ENCODE data around the gene HPSE2. TPM values are rescaled to one million over a fixed set of nuclear protein-coding genes. Genes with fewer than 3 reads are reported as not detected.

HPSE2 gene
- total RNA-seq, 2 experiments from 2014 or later: not detected

DNA sequence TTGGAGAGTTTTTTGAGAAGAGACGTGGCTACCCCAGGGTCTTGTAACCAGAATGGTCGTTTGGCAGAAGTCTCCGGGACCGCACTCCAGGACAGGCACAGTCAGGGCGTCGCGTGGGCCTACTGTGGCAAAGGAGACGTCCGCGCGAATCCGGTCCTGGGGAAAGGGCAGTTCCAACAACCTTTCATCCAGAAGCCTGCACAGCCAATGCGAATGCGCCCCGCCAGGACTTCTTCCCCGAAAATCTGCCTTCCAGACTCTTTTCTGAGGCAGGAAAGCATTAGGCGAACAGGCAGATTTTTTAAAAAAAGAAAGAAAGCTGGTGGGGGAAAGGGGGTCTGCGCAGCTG is 2.0 kb downstream of the HPSE2 start:
- H3K27me3 Mint-ChIP-seq (ENCODE audit: low read depth): peaks cover 82% of the 10 kb centered on the region
- no peak overlapping the region for H3K27ac Mint-ChIP-seq
- H3K4me1 Mint-ChIP-seq (ENCODE audit: low read depth): peaks cover 26% of the 10 kb centered on the region
- H3K9me3 Mint-ChIP-seq (ENCODE audit: insufficient read depth): no peaks in the 10 kb centered on the region
- ChIA-PET POLR2A (no interaction called here), CTCF (interaction anchor here (1.7 kb wide), 1 partner anchor 13 kb away, joined by 7 read pairs; no protein-coding TSS in a partner anchor)
- H3K36me3 Mint-ChIP-seq (ENCODE audit: low read depth): no peaks in the 10 kb centered on the region
- no peak for ATAC-seq
- DNase-seq: no peak
- peak overlapping the region; percentile 60 for H3K4me3 Mint-ChIP-seq

GRCh38 chr10:99233000-99233688 is 2.5 kb downstream of the HPSE2 start:
- Mint-ChIP-seq H3K9me3 (ENCODE audit: insufficient read depth) (no peaks in the 10 kb centered on the region), H3K27ac (no peak overlapping the region), H3K27me3 (ENCODE audit: low read depth) (peaks cover 83% of the 10 kb centered on the region), H3K36me3 (ENCODE audit: low read depth) (no peaks in the 10 kb centered on the region), H3K4me1 (ENCODE audit: low read depth) (peaks cover 26% of the 10 kb centered on the region), H3K4me3 (peak overlapping the region; percentile 34)
- ATAC-seq: no peak
- no peak for DNase-seq
- POLR2A ChIA-PET: no interaction called here
- CTCF ChIA-PET: interaction anchor here (1.7 kb wide), 1 partner anchor 13 kb away, joined by 7 read pairs; no protein-coding TSS in a partner anchor

DNA sequence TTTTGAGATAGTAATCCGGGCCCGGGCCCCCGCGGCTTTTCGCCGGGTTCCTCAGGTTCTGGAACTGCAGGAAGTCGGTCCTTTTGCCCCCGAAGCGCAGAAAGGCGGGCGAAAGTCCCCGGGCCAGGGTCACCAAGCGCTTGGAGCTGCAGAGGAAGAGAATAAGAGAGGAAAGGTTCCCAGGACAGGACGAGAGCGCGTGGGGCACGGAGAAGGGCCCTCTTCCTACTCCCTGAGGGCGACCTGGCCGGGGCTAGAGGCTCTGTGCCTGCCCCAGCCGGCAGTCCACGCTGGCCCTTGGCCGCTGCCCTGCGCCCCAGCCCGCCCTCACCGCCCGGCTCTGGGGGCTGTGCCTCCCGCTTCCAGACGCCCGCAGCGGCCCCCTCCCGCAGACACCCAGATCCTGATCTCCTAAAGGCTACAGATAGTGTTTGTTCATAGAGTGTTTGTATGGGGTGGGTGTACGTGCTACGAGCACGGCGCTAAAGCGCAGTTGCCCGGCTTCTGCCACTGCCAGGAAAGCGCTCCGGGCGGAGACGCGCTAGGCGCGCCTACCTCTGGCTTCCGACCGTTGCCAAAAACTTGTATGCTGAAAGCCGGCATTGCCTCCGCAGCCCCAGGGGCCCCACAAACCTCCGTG is 3.2 kb downstream of the HPSE2 start:
- Mint-ChIP-seq H3K36me3 (ENCODE audit: low read depth) (no peaks in the 10 kb centered on the region), H3K27me3 (ENCODE audit: low read depth) (peaks cover 86% of the 10 kb centered on the region), H3K9me3 (ENCODE audit: insufficient read depth) (no peaks in the 10 kb centered on the region), H3K27ac (no peak overlapping the region), H3K4me1 (ENCODE audit: low read depth) (peaks cover 26% of the 10 kb centered on the region), H3K4me3 (no peak overlapping the region)
- ChIA-PET CTCF (no interaction called here), POLR2A (no interaction called here)
- ATAC-seq (no peak), DNase-seq (no peak)

GRCh38 chr10:99224766-99225165 is 10.9 kb downstream of the HPSE2 start:
- Mint-ChIP-seq H3K4me1 (ENCODE audit: low read depth) (no peaks in the 10 kb centered on the region), H3K27me3 (ENCODE audit: low read depth) (peaks cover 32% of the 10 kb centered on the region), H3K9me3 (ENCODE audit: insufficient read depth) (no peaks in the 10 kb centered on the region), H3K27ac (no peak overlapping the region), H3K4me3 (no peak overlapping the region), H3K36me3 (ENCODE audit: low read depth) (no peaks in the 10 kb centered on the region)
- no peak for ATAC-seq
- ChIA-PET CTCF (no interaction called here), POLR2A (no interaction called here)
- no peak for DNase-seq

DNA sequence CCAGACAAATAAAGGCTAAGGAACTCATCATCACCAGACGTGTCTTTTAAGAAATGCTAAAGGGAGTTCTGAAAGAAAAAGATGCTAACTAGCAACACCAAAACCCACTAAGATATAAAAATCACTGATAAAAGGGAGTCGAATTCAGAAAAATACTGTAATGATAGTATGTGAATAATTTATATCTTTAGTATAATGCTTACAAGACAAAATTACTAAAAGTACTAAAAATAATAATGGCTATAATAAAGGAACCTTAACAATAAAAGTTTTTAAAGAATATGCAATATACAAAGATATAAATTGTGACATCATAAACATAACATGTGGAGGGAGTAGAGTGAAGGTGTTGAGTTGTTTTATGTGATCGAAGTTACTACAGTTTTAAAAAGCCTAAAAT is 28.3 kb downstream of the HPSE2 start:
- POLR2A ChIA-PET: no interaction called here
- ATAC-seq (no peak), DNase-seq (no peak)
- H3K27me3 Mint-ChIP-seq (ENCODE audit: low read depth): no peaks in the 10 kb centered on the region
- H3K9me3 Mint-ChIP-seq (ENCODE audit: insufficient read depth): no peaks in the 10 kb centered on the region
- H3K4me3 Mint-ChIP-seq: no peak overlapping the region
- no peaks in the 10 kb centered on the region for H3K4me1 Mint-ChIP-seq (ENCODE audit: low read depth)
- H3K27ac Mint-ChIP-seq: no peak overlapping the region
- no peaks in the 10 kb centered on the region for H3K36me3 Mint-ChIP-seq (ENCODE audit: low read depth)
- CTCF ChIA-PET: no interaction called here

DNA sequence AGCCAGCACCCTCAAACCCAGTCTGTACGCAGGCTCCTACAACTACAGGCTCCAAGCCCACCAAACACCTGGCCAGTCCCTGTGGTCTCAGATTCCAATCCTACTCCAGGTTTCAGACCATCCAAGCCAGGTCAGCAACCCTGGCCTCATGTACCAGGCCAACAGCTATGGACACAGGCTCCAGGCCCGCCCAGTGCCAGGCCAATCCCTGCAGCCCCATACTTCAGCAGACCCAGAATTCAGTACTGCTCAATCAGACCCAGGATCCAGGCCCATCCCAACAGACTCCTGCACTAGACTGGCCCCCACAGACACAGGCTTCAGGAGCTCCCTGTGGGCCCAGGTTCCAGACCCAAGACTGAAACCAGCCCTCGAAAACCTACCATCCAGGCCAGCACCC is 32.3 kb downstream of the HPSE2 start:
- DNase-seq (no peak), ATAC-seq (no peak)
- POLR2A ChIA-PET: no interaction called here
- no peaks in the 10 kb centered on the region for H3K9me3 Mint-ChIP-seq (ENCODE audit: insufficient read depth)
- H3K36me3 Mint-ChIP-seq (ENCODE audit: low read depth): no peaks in the 10 kb centered on the region
- H3K27me3 Mint-ChIP-seq (ENCODE audit: low read depth): no peaks in the 10 kb centered on the region
- no peak overlapping the region for H3K4me3 Mint-ChIP-seq
- no peak overlapping the region for H3K27ac Mint-ChIP-seq
- H3K4me1 Mint-ChIP-seq (ENCODE audit: low read depth): no peaks in the 10 kb centered on the region
- CTCF ChIA-PET: no interaction called here

DNA sequence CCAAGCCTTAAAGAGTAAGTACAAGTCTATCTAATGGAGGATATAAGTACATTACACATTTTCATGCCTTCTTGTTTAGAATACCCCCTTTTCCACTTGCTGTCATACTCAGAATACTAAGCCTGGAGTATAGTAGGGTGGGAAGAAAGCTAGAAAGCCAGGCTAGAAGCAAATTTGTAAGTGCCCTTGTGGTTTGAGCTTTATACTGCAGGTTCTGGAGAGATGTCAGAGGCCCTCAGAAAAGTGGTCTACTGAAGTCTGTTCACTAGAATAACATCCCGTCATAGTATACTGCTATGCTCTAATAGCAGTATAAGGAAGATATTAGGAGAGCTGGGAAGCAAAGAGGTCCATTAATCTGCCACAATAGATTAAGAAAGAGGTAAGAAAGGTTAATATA is 62.7 kb downstream of the HPSE2 start:
- ATAC-seq (no peak), DNase-seq (no peak)
- Mint-ChIP-seq H3K27ac (no peak overlapping the region), H3K36me3 (ENCODE audit: low read depth) (no peaks in the 10 kb centered on the region), H3K9me3 (ENCODE audit: insufficient read depth) (no peaks in the 10 kb centered on the region), H3K27me3 (ENCODE audit: low read depth) (no peaks in the 10 kb centered on the region), H3K4me1 (ENCODE audit: low read depth) (no peaks in the 10 kb centered on the region), H3K4me3 (no peak overlapping the region)
- CTCF ChIA-PET: no interaction called here
- POLR2A ChIA-PET: no interaction called here

GRCh38 chr10:99172128-99172738 is 63.4 kb downstream of the HPSE2 start:
- no peak for ATAC-seq
- Mint-ChIP-seq H3K9me3 (ENCODE audit: insufficient read depth) (no peaks in the 10 kb centered on the region), H3K27me3 (ENCODE audit: low read depth) (no peaks in the 10 kb centered on the region), H3K36me3 (ENCODE audit: low read depth) (no peaks in the 10 kb centered on the region), H3K27ac (no peak overlapping the region), H3K4me3 (no peak overlapping the region), H3K4me1 (ENCODE audit: low read depth) (no peaks in the 10 kb centered on the region)
- POLR2A ChIA-PET: no interaction called here
- DNase-seq: no peak
- CTCF ChIA-PET: no interaction called here

GRCh38 chr10:99170116-99170675 is 65.5 kb downstream of the HPSE2 start:
- Mint-ChIP-seq H3K27ac (no peak overlapping the region), H3K27me3 (ENCODE audit: low read depth) (no peaks in the 10 kb centered on the region), H3K4me1 (ENCODE audit: low read depth) (no peaks in the 10 kb centered on the region), H3K4me3 (no peak overlapping the region), H3K36me3 (ENCODE audit: low read depth) (no peaks in the 10 kb centered on the region), H3K9me3 (ENCODE audit: insufficient read depth) (no peaks in the 10 kb centered on the region)
- CTCF ChIA-PET: no interaction called here
- ATAC-seq: no peak
- DNase-seq: no peak
- POLR2A ChIA-PET: no interaction called here

GRCh38 chr10:99161165-99161564 is 74.5 kb downstream of the HPSE2 start:
- CTCF ChIA-PET: no interaction called here
- DNase-seq (no peak), ATAC-seq (no peak)
- Mint-ChIP-seq H3K4me3 (no peak overlapping the region), H3K27ac (no peak overlapping the region), H3K9me3 (ENCODE audit: insufficient read depth) (no peaks in the 10 kb centered on the region), H3K27me3 (ENCODE audit: low read depth) (no peaks in the 10 kb centered on the region), H3K36me3 (ENCODE audit: low read depth) (no peaks in the 10 kb centered on the region), H3K4me1 (ENCODE audit: low read depth) (no peaks in the 10 kb centered on the region)
- POLR2A ChIA-PET: no interaction called here

- Mint-ChIP-seq H3K36me3 (ENCODE audit: low read depth) (no peaks in the 10 kb centered on the region), H3K27ac (no peak overlapping the region), H3K9me3 (ENCODE audit: insufficient read depth) (no peaks in the 10 kb centered on the region), H3K4me1 (ENCODE audit: low read depth) (no peaks in the 10 kb centered on the region), H3K27me3 (ENCODE audit: low read depth) (no peaks in the 10 kb centered on the region), H3K4me3 (no peak overlapping the region)
- CTCF ChIA-PET: no interaction called here
- ATAC-seq (no peak), DNase-seq (no peak)
- POLR2A ChIA-PET: interaction anchor here (0.7 kb wide), 1 partner anchor 84 kb away, joined by 3 read pairs; no protein-coding TSS in a partner anchor
Observed at GRCh38 chr10:99143651-99144050, 92.0 kb downstream of the HPSE2 start.

DNA sequence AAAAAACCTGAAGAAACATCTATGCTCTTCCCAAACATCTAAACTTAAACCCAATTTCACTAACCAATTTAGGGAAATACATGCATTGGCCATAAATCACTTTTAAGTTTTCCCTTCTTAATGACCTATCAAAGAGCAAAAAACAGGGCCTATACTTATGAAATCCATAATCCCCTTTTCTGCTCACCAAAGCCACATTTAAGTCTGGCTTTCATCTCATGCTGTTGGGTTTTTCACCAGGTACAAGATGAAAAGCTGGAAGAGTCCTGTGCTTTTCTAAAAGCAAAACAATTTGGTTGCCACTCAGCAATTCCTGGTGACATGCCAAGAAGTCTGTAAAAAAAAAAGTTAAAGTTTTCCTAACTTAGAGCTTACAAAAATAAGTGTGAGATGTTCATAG is 92.6 kb downstream of the HPSE2 start:
- CTCF ChIA-PET: no interaction called here

More for the DNA sequence above, 92.6 kb downstream of the HPSE2 start:
- no peak overlapping the region for H3K27ac Mint-ChIP-seq
- H3K36me3 Mint-ChIP-seq (ENCODE audit: low read depth): no peaks in the 10 kb centered on the region
- H3K4me3 Mint-ChIP-seq: no peak overlapping the region
- DNase-seq: no peak
- H3K27me3 Mint-ChIP-seq (ENCODE audit: low read depth): no peaks in the 10 kb centered on the region
- no peaks in the 10 kb centered on the region for H3K4me1 Mint-ChIP-seq (ENCODE audit: low read depth)
- POLR2A ChIA-PET: no interaction called here
- no peak for ATAC-seq
- H3K9me3 Mint-ChIP-seq (ENCODE audit: insufficient read depth): no peaks in the 10 kb centered on the region

All from activated CD8-positive, alpha-beta T cell treated with anti-CD3 and anti-CD28 coated beads, Interleukin-2, amount 10 ng/mL, durations not matched to agents 7 days and 5 days (primary cell).